ENCODE measurements around the gene RASSF8. TPM values are rescaled to one million over a fixed set of nuclear protein-coding genes. Genes with fewer than 3 reads are reported as not detected.

RASSF8 gene
- total RNA-seq, 1 experiment from 2014 or later: 51.2 TPM

GRCh38 chr12:25986180-25986579 lies 27.7 kb downstream of the RASSF8 start:
- no peak for TF ChIP-seq EZH2 (IDR thresholded peaks at IDR 0.05; ENCODE audit: low read length, unreplicated experiment)
- TF ChIP-seq EZH2phosphoT487 (IDR thresholded peaks at IDR 0.05; ENCODE audit: borderline replicate concordance, low read length): no peak
- TF ChIP-seq CTCF (conservative IDR thresholded peaks at IDR 0.05; ENCODE audit: low read depth, low read length): no peak
- intact Hi-C loops (cut with micrococcal nuclease): no loop called here
- H3K4me3 ChIP-seq (ENCODE audit: low read length): no peak overlapping the region
- ChIA-PET CTCF (no interaction called here), POLR2A (ENCODE audit: unreplicated experiment) (no interaction called here)
- no peaks in the 10 kb centered on the region for H3K4me1 ChIP-seq (ENCODE audit: insufficient read depth, low read length)
- no TSS peak for BruUV-seq (replicated peaks)
- no peaks in the 10 kb centered on the region for H3F3A ChIP-seq (ENCODE audit: low read length, unreplicated experiment)
- no peak overlapping the region for H3K9ac ChIP-seq (ENCODE audit: low read length)
- DNase-seq (no peak), ATAC-seq (no peak)
- no peak overlapping the region for H2AFZ ChIP-seq (ENCODE audit: low read length)
- no peaks in the 10 kb centered on the region for H3K9me3 ChIP-seq (ENCODE audit: low read length)
- no peaks in the 10 kb centered on the region for H3K27me3 ChIP-seq (ENCODE audit: low read length)
- H4K20me1 ChIP-seq (ENCODE audit: low read length): peaks cover 26% of the 10 kb centered on the region; the same call in 1 of the 2 replicates
- H3K9me2 ChIP-seq (replicated peaks; ENCODE audit: low read length): no peaks in the 10 kb centered on the region
- no peak overlapping the region for H3K4me2 ChIP-seq (ENCODE audit: low read length)
- H3K79me2 ChIP-seq (ENCODE audit: low read length): peaks cover 96% of the 10 kb centered on the region
- no peak overlapping the region for H3K27ac ChIP-seq (ENCODE audit: low read length)
- H3K36me3 ChIP-seq (ENCODE audit: low read depth, low read length): no peaks in the 10 kb centered on the region

- H3K27me3 ChIP-seq (ENCODE audit: low read length): no peaks in the 10 kb centered on the region
- H3K27ac ChIP-seq (ENCODE audit: low read length): no peak overlapping the region
- intact Hi-C loops (cut with micrococcal nuclease): no loop called here
- no peaks in the 10 kb centered on the region for H3K9me3 ChIP-seq (ENCODE audit: low read length)
- TF ChIP-seq CTCF (conservative IDR thresholded peaks at IDR 0.05; ENCODE audit: low read depth, low read length) (no peak), EZH2phosphoT487 (IDR thresholded peaks at IDR 0.05; ENCODE audit: borderline replicate concordance, low read length) (no peak), EZH2 (IDR thresholded peaks at IDR 0.05; ENCODE audit: low read length, unreplicated experiment) (no peak)
- H4K20me1 ChIP-seq (ENCODE audit: low read length): peaks cover 14% of the 10 kb centered on the region; the same call in 1 of the 2 replicates
- H3K9ac ChIP-seq (ENCODE audit: low read length): no peak overlapping the region
- H3K4me1 ChIP-seq (ENCODE audit: insufficient read depth, low read length): peaks cover 10% of the 10 kb centered on the region
- H3F3A ChIP-seq (ENCODE audit: low read length, unreplicated experiment): no peaks in the 10 kb centered on the region
- H3K79me2 ChIP-seq (ENCODE audit: low read length): peaks cover 96% of the 10 kb centered on the region
- no peak overlapping the region for H3K4me2 ChIP-seq (ENCODE audit: low read length)
- no peak overlapping the region for H3K4me3 ChIP-seq (ENCODE audit: low read length)
- no TSS peak for BruUV-seq (replicated peaks)
- ChIA-PET POLR2A (ENCODE audit: unreplicated experiment) (no interaction called here), CTCF (no interaction called here)
- H3K9me2 ChIP-seq (replicated peaks; ENCODE audit: low read length): no peaks in the 10 kb centered on the region
- H2AFZ ChIP-seq (ENCODE audit: low read length): no peak overlapping the region
- DNase-seq: no peak
- H3K36me3 ChIP-seq (ENCODE audit: low read depth, low read length): peaks cover 3% of the 10 kb centered on the region; the same call in 1 of the 2 replicates
- ATAC-seq: no peak
Observed at GRCh38 chr12:25988505-25988904, 30.0 kb downstream of the RASSF8 start.

GRCh38 chr12:25990495-25990894 lies 32.0 kb downstream of the RASSF8 start:
- intact Hi-C loops (cut with micrococcal nuclease): no loop called here
- POLR2A ChIA-PET (ENCODE audit: unreplicated experiment): no interaction called here
- no peaks in the 10 kb centered on the region for H3K9me2 ChIP-seq (replicated peaks; ENCODE audit: low read length)
- DNase-seq (no peak), ATAC-seq (no peak)
- H3K27ac ChIP-seq (ENCODE audit: low read length): no peak overlapping the region
- no TSS peak for BruUV-seq (replicated peaks)
- no peak for TF ChIP-seq EZH2phosphoT487 (IDR thresholded peaks at IDR 0.05; ENCODE audit: borderline replicate concordance, low read length)
- no peak for TF ChIP-seq EZH2 (IDR thresholded peaks at IDR 0.05; ENCODE audit: low read length, unreplicated experiment)
- no peak for TF ChIP-seq CTCF (conservative IDR thresholded peaks at IDR 0.05; ENCODE audit: low read depth, low read length)
- H3K27me3 ChIP-seq (ENCODE audit: low read length): no peaks in the 10 kb centered on the region
- peaks cover 3% of the 10 kb centered on the region; the same call in 1 of the 2 replicates for H3K36me3 ChIP-seq (ENCODE audit: low read depth, low read length)
- H3K4me3 ChIP-seq (ENCODE audit: low read length): no peak overlapping the region
- no peak overlapping the region for H2AFZ ChIP-seq (ENCODE audit: low read length)
- H3K79me2 ChIP-seq (ENCODE audit: low read length): peaks cover 96% of the 10 kb centered on the region
- no peaks in the 10 kb centered on the region for H3K9me3 ChIP-seq (ENCODE audit: low read length)
- H4K20me1 ChIP-seq (ENCODE audit: low read length): peaks cover 6% of the 10 kb centered on the region; the same call in 1 of the 2 replicates
- CTCF ChIA-PET: no interaction called here
- no peaks in the 10 kb centered on the region for H3F3A ChIP-seq (ENCODE audit: low read length, unreplicated experiment)
- H3K4me2 ChIP-seq (ENCODE audit: low read length): no peak overlapping the region
- no peak overlapping the region for H3K9ac ChIP-seq (ENCODE audit: low read length)
- H3K4me1 ChIP-seq (ENCODE audit: insufficient read depth, low read length): peaks cover 11% of the 10 kb centered on the region
